ENCODE data around the gene VMO1.

VMO1 gene

DNA sequence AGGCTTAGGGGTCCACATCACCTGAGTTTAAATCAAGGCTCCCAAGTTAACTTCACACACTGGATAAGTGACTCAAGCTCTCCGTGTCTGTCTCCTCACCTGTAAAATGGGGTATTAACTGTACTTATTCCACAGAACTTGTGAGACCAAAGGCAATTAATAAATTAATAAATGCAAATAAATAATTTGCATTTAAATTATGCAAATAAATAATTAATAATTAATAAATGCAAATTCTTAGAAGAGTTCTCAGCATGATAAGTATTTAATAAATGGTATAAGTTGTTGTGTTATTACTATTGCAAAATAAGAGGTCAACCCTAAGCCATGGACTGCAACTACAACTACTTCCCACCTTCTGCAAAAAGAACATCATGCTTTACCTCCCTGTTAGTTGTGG is 32.8 kb downstream of the VMO1 start:
- no peak for DNase-seq

- peak in 1 of 3 donors; percentile 63 for DNase-seq
These were observed 34.2 kb downstream of the VMO1 start for GRCh38 chr17:4751932-4752331.

DNA sequence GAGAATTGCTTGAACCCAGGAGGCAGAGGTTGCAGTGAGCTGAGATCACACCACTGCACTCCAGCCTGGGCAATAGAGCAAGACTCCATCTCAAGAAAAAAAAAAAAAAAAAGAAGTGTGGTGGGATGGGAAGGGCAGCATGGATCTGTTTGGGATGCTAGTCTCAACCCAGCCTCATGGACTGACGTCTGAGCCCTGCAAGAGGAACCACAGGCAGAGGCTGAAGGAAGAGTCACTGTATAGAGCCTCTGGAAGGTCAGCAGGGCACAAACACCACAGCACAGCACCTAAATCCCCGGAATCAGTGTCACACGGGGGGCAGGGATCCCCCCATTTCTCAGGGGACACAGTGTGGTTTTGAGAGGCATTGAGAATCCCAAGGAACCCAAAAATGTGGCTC is 35.6 kb downstream of the VMO1 start:
- peak; percentile 23 to 38 (median 33) for DNase-seq

DNA sequence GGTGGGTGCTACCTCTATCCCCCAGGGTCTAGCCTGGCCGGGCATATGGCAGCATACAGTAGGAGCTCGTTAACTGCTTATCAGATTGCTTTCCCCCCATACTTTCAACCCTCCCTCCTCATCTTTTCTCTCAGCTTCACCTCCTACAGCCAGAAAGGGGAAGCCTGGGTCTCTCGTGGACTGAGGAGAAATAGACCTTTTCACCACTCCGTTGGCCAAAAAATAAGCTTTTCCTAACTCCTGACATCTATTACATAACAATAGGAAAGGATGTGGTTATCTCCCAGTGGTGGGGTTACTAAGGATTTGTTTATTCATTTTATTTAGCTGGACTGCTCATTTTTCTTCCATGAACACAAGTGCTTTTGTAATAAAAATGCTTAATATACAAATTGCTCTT is 37.5 kb downstream of the VMO1 start:
- DNase-seq: peak; percentile 31 to 56 (median 31)

- DNase-seq: peak; percentile 89 to 97 (median 95)
These were observed 38.3 kb downstream of the VMO1 start for GRCh38 chr17:4747847-4748246.

DNA sequence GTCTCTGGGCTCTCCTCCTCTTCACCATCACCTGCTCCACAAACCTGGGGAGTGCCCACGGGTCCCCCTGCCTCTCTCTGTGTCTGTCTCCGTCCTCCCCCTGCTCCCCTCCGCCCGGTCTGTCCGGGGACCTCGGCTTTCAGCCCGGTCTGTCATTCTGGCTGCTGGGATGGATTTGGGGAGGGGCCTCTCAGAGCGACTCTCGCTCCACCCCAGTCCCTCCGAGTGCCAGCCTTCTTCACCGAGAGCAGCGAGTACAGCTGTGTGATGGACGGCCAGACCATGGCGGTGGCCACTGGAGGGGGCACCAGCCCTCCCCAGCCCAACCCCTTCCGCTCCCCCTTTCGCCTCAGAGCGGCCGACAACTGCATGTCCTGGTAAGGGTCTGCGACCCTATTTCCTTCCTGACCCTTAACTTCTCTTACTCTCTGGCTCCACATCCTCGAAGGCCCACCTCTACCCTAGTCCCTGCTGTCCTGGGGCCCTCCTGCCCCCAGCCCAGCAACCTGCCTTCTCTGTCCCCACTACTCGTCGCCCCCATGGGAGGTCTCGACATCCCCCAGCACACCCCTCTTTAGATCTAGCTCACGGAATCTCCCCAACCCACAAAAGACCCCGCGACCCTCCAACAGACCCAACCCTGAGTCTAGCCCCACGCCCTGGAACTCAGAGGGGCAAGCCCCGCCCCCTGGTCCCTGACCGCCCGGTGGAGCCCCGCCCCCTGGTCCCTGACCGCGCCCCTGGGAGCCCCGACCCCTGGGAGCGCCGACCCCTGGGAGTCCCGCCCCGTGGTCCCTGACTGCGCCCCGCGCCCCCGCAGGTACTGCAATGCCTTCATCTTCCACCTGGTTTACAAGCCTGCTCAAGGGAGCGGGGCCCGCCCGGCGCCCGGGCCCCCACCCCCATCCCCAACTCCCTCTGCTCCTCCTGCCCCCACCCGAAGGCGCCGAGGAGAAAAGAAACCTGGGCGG is 40.9 kb downstream of the VMO1 start:
- no peak for DNase-seq

GRCh38 chr17:4743898-4744297 is 42.3 kb downstream of the VMO1 start:
- no peak for DNase-seq

- DNase-seq: no peak
These were observed 42.9 kb downstream of the VMO1 start for GRCh38 chr17:4743216-4743615.

GRCh38 chr17:4742629-4743028 is 43.5 kb downstream of the VMO1 start:
- no peak for DNase-seq

DNA sequence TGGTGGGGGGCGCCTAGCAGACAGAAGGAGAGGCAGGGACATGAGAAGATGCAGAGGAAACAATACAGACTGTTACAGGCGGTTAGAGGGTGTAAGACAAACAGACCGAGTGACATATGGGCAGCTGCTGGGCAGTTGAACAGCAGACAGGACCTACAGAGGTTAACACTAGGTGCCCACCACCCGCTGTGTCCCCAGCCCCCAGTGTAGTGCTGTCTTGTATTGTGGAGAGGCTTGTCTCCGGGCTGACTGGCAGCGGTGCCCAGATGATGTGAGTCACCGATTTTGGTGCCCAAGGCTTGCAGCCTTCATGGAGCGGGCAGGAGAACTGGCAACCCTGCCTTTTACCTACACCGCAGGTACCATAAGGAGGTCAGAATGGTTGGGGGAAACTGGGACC is 44.0 kb downstream of the VMO1 start:
- no peak for DNase-seq

GRCh38 chr17:4741544-4741943 is 44.6 kb downstream of the VMO1 start:
- no peak for DNase-seq

DNA sequence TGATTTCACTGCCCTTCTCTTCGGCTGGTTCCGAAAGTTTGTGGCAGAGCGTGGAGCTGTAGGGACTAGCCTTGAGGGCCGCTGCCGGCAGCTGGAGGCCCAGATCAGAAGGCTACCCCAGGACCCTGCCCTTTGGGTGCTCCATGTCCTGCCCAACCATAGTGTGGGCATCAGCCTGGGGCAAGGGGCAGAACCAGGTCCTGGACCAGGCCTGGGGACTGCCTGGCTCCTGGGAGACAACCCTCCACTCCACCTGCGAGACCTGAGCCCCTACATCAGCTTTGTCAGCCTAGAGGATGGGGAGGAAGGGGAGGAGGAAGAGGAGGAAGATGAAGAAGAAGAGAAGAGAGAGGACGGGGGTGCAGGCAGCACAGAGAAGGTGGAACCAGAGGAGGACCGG is 45.6 kb downstream of the VMO1 start:
- DNase-seq: no peak

DNA sequence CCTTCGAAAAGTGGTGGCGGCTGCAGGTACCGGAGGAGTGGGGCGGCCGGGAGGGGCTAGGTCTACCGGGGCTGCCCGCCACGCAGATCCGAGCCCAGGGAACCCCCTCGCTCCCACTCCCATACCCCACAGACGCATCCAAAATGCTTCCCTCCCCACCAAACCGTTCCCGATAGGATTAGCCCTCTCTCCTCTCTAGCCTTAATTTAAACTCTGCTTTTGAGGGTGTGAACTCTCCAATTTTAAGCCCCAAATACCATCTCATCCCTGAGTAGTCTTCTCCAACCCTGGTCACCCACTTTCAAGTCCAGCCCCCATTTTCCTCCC is 46.2 kb downstream of the VMO1 start:
- no peak for DNase-seq

DNA sequence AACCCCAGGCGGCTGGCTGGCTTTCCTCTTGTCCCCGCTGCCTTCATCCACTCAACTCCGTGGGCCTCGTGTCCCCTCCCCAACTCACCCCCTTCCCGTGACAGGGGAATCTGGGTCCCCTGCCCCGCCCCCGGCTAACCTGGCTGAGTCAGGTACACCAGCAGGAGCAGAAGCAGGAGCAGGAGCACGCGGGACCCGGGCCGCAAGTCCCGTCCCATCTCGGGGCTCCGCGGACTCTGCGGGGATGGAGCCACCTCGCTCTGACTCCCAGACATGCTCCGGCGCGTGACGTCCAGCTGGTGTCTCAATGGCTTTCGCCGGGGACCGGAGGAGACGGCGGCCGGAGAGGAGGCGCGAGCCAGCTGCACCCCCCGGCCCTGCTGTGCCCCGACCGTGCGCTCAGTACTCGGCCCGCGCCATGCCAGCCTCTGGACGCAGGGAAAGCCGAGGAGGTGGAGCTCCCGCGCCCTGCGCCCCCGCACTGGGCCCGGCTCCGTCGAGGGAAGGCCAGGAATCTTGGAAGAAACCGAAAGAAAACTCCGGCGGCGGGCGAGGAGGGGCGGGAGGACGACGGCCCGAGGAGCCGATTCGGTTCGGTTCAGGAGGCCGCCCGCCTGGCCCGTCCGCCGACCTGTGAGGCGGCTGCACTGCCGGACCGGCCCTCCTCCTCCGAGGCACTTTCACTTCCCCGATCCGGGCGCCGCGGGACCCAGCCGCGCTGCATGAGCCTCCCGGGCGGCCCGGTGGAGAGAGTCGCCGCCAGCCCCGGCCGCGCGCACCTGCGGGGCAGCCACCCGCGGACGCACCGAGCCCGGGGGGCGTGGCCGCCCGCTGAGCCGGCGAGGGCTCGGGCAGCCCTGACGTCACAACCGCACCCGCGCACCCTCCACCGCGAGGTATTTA is 46.8 kb downstream of the VMO1 start, which contains the start of the genes CXCL16 and ZMYND15:
Gene CXCL16 (minus strand): TSS at position 807 of the 903 bp plus-strand sequence. CDS start 589 bp downstream, at position 218.
Gene ZMYND15 (plus strand): TSS at position 712 of the 903 bp plus-strand sequence. CDS start 716 bp downstream, outside the sequence.
- DNase-seq: peak; percentile 75 to 88 (median 81)

DNA sequence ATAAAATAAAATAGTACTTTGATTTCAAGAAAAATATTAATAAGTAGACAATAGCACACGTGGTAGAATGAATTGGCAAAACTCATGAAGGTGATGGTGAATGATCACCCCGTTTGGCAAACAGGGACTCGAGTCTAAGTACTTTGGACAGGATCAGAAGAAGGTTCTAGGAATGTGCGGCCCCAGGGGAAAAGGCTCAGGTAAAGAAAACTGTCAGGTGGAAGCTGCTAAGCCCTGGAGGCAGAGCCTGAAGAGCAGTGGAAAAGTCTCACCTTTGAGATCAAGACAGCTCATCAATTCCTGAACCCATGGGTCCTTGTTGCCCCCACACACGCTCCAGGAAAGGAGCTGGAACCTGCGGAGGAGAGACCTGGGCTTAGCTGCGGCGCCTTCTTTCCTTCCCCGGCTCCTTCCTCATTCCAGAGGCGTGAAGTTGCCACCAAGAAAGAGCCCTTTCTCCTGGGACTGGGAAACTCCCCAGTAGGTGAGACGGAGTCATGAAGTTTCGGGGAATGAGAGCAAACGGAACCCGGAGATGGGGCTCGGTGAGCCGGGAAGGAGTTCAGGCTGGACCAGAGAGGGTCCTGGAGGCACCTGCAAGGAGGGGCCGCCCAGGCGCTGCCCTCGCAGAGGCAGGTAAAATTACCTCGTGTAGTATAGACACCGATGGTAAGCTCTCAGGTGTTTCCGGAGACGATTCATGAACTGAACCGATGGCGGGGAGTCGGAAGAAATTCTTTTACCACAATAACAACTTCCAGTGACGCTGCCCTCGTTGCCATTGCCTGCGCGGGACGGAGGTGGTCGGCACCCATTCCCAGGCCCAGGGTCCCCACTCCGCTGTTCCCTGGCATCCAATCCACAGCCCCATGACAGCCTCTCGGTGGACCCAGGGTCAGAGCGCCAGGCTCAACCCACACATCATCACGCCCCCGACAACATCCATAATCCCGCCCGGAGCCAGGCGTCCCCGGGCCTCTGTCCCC is 47.7 kb downstream of the VMO1 start:
- peak; percentile 27 to 51 (median 46) for DNase-seq

- DNase-seq: peak; percentile 89 to 93 (median 91)
These were observed 50.1 kb downstream of the VMO1 start for GRCh38 chr17:4735876-4736651.
